Esophagus (tissue), 2 donors: Measurements from ENCODE around the gene GBE1. TPM values are rescaled to one million over a fixed set of nuclear protein-coding genes. Genes with fewer than 3 reads are reported as not detected.

Experiments
- H3K27ac ChIP-seq, 2 donors: one replicate each; pipeline ENCODE4 v1.5.1; 2013; ENCODE audit warnings: low read depth in 2 of 2, mild to moderate bottlenecking in 2 of 2, inconsistent platforms in 1 of 2, low read length in 1 of 2, moderate library complexity in 1 of 2
- H3K27me3 ChIP-seq, 2 donors: one replicate each; pipeline ENCODE4 v1.6.1; 2013; ENCODE audit warnings: low read length in 2 of 2, control low read depth in 1 of 2, mild to moderate bottlenecking in 1 of 2; ENCODE audit not compliant: insufficient read depth in 2 of 2, control insufficient read depth in 1 of 2
- H3K36me3 ChIP-seq, 2 donors: one replicate each; pipeline ENCODE4 v1.6.1; 2013; ENCODE audit warnings: low read length in 1 of 2; ENCODE audit not compliant: control insufficient read depth in 2 of 2, insufficient read depth in 2 of 2
- H3K4me1 ChIP-seq, 2 donors: one replicate each; pipeline ENCODE4 v1.6.1; 2013; ENCODE audit warnings: low read length in 1 of 2; ENCODE audit not compliant: control insufficient read depth in 2 of 2, insufficient read depth in 2 of 2
- H3K4me3 ChIP-seq, 2 donors: one replicate each; pipeline ENCODE4 v1.5.1; 2013; ENCODE audit warnings: low read length in 2 of 2, mild to moderate bottlenecking in 2 of 2, low read depth in 1 of 2, moderate library complexity in 1 of 2
- H3K9me3 ChIP-seq, 2 donors: one replicate each; pipeline ENCODE4 v1.6.1; 2013; ENCODE audit warnings: mild to moderate bottlenecking in 2 of 2, low read depth in 1 of 2, low read length in 1 of 2, moderate library complexity in 1 of 2; ENCODE audit not compliant: control insufficient read depth in 2 of 2, insufficient read depth in 1 of 2
- WGBS, 2 donors: extraction: QIAGEN DNeasy Blood & Tissue Kit; methylation state at CpG; one replicate each; pipeline ENCODE4 v1.1.7; 2013; 5-methylcytosine and 5-hydroxymethylcytosine counted together
- polyA plus RNA-seq, 2 donors: library from polyadenylated mRNA; stranded (reverse); fragments of 200-250 nt; gene quantifications; one replicate each; pipeline ENCODE4 v1.2.3, GENCODE V29; 2013
- donor health status: healthy with polysubstance abuse.
- donor health status: Bipolar disorder and iron deficiency.

GBE1 gene
- polyA plus RNA-seq, 2 donors = 7.1 to 16.9 TPM

DNA sequence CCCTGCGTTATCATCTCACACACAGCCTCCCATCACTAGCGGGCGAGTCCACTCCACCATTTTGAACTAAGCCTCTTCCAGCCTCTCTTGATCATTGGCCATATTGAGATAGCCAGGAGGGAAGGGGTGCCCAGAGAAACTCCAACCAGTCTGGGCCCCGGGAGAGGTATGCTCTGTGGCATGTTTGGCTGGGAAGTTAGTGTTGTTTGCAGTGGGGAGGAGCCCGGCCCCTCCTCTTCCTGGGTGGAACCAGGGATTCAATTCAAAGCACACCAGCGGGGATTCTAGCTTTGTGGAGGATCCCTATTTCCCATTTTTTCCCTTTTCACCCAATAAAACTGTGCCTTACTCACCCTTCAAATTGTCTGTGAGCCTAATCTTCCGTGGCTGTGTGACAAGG lies 71.8 kb downstream of the GBE1 start:
- WGBS, 2 donors = 91 to 96% methylated on average over 7 of the region's 7 CpGs
- no peaks in the 10 kb centered on the region for H3K36me3 ChIP-seq
- H3K4me3 ChIP-seq = no peak overlapping the region
- no peaks in the 10 kb centered on the region for H3K27me3 ChIP-seq
- no peak overlapping the region for H3K27ac ChIP-seq
- no peaks in the 10 kb centered on the region for H3K4me1 ChIP-seq
- no peaks in the 10 kb centered on the region for H3K9me3 ChIP-seq

DNA sequence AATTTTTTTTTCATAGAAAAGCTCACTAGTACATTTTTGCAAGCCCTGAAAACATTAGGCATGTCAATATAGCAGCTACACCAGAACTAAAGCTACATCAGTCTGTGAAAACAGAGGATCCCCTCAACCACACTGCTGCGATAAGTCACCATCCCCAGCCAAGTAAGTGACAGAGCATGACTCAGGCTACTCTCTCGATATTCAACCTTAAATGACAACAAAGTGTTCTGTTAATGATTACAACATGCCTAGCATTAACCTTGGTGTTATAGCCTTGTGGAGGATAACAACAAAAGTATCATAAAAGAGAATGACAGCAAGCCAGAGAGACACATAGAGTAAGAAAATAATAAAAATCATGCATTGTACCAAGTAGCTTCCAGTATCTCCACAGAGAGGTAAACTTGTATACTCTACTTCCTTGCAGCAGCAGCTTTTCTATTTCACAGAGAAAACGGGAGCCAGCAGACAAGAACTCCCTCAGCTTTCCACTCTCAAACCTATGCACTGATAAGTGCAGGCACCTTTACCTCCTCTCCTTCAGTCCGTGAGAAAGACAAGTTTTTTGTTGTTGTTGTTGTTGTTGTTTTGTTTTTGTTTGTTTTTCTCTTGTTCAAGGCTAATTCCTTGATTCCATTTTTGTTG lies 76.6 kb downstream of the GBE1 start:
- H3K27me3 ChIP-seq = no peaks in the 10 kb centered on the region
- no peaks in the 10 kb centered on the region for H3K4me1 ChIP-seq
- no peaks in the 10 kb centered on the region for H3K9me3 ChIP-seq
- no peak overlapping the region for H3K4me3 ChIP-seq
- H3K36me3 ChIP-seq = no peaks in the 10 kb centered on the region
- no peak overlapping the region for H3K27ac ChIP-seq
- WGBS, 2 donors = 49 to 76% methylated on average over 4 of the region's 4 CpGs

DNA sequence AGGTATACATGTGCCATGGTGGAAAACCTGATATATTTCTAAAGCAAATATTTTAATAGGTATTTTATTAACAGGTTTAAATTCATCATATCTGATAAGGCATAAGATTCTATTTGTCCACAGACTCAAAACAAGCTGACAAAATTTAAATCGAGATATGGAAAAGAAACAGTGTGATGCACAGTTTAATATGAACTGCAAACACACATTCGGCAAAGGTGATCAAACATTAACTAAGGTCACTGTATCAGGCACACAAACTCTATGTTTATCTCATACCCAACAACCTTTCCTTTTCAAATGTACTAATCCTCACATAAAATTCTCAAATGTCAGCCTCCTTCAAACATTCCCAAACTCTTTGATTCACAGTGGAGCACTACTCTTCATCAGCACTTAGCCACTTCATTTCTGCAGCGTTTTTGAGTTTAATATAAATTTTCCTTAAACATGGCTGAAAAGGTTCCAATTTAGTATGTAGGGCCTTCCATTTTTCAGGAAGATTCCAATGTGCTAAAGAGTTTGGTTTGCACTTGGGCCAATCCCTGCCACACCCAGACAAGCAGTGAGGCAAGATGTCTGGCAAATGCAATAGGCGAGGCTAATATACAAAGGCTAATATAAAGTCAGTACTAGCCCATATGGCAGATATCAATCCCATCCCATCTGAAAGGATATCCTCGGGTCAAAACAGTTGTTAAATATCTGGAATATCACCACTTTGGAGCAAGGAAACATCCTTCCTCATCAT lies 84.6 kb downstream of the GBE1 start:
- Histone ChIP-seq H3K4me3 (no peak overlapping the region), H3K36me3 (no peaks in the 10 kb centered on the region), H3K27ac (no peak overlapping the region), H3K4me1 (no peaks in the 10 kb centered on the region), H3K27me3 (no peaks in the 10 kb centered on the region), H3K9me3 (no peaks in the 10 kb centered on the region)
- WGBS, 2 donors = 71 to 83% methylated on average over 5 of the region's 5 CpGs

DNA sequence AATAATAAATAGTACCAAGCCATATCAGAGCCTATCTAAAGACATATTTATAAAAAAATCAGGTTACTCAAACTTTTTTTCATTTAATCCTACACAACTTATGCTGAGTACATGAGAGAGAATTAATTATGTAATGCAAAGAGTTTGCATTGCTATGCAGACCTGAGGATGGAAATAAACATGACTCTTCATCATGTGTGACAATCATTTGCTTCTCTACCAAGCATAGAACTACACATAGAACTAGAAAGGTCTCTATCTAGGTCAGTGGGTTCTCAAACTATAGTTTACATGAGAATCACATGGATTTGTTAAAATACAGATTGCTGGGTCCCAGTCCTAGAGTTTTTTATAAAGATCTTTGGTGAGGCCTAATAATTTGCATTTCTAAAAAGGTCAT lies 86.8 kb downstream of the GBE1 start:
- Histone ChIP-seq H3K27me3 (no peaks in the 10 kb centered on the region), H3K4me1 (no peaks in the 10 kb centered on the region), H3K9me3 (no peaks in the 10 kb centered on the region), H3K36me3 (no peaks in the 10 kb centered on the region), H3K27ac (no peak overlapping the region), H3K4me3 (no peak overlapping the region)

DNA sequence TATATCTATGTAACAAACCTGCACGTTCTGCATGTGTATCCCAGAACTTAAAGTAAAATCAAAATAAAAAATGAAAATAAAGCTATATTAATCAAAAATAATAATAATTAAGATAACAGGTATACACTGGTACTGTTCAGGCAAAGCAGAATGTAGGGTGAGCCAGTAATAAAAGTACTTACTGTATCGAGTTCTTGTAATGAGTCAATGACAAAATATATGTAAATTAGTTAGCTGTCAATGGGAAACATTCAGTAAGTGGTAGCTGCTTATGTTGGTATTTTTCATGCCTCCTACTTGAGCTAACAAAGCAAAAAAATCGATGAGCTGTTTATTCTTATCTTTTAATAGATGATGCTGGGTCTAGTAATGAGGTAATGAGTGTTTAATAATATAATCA lies 93.2 kb downstream of the GBE1 start:
- Histone ChIP-seq H3K27ac (no peak overlapping the region), H3K9me3 (no peaks in the 10 kb centered on the region), H3K27me3 (no peaks in the 10 kb centered on the region), H3K4me1 (no peaks in the 10 kb centered on the region), H3K36me3 (no peaks in the 10 kb centered on the region), H3K4me3 (no peak overlapping the region)
- WGBS, 2 donors = 87 to 88% methylated on average over 3 of the region's 3 CpGs

DNA sequence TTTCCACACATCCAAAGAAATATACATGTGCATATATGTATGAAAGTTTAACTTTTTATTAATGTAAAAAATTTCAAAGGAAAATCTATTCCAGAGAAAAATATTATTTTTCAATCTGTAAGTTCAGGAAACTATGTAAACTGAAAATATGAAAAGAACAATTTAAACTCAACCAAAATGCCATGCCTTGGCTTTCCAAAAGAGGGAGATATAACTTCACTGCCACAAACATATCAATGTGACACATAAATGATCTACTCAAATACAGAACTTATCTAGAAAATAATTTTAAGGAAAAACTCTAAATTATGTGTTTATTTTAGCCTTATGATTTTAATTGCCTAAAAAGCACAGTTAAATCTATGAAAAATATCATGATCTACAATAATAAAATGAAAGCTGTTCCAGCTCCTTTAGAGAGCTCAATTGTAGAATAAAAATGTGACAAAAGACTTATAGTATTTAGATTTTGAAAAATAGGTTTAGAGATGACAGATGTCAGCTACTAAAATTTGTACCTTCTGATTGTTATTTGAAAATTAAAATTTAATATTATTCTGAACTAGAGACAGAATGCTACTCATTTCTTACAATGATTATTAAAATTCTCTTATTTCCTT lies 94.8 kb downstream of the GBE1 start:
- no peaks in the 10 kb centered on the region for H3K9me3 ChIP-seq
- no peaks in the 10 kb centered on the region for H3K27me3 ChIP-seq
- H3K36me3 ChIP-seq = no peaks in the 10 kb centered on the region
- H3K4me3 ChIP-seq = no peak overlapping the region
- no peak overlapping the region for H3K27ac ChIP-seq
- no peaks in the 10 kb centered on the region for H3K4me1 ChIP-seq

DNA sequence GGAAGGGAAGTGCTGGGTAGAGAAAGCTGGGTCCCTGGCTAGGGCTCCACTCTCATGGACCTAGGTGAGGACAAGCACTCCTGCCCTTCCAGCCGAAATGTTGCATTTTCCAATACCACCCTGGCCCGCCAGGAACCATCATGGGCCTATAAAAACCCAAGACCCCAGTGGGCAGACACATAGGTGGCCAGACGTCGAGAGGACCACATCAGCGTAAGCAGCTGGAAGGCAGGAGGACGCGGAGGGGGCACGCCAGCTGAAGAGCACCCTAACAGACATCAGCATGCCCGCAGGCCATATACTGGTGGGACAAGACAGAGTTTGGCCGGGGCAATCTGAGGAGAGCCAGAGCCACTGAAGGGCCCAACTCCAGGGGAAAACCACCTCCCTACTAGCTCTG lies 98.3 kb downstream of the GBE1 start:
- Histone ChIP-seq H3K4me3 (no peak overlapping the region), H3K9me3 (no peaks in the 10 kb centered on the region), H3K27ac (no peak overlapping the region), H3K27me3 (no peaks in the 10 kb centered on the region), H3K36me3 (no peaks in the 10 kb centered on the region), H3K4me1 (no peaks in the 10 kb centered on the region)
- 97 to 98% methylated on average over 10 of the region's 10 CpGs for WGBS, 2 donors

DNA sequence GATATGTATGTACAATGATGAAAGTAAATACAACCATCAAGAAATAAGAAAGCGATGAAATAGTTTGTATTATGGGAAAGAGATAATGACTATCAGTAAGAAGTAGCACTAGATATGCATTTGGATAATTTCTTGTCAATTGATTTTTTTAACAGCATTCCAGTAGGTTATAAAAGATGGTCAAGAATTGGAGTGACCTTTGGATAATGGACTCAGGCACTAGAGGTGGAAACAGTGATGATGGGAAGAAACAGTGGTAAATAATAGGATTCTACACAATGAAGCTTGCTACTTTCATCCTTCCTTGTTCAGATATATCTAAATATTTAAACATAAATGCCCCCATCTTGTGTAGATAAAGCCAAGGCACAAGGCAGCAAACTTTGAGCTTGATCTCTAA lies 101.4 kb downstream of the GBE1 start:
- 85 to 100% methylated on average over 1 of the region's 1 CpG for WGBS, 2 donors
- Histone ChIP-seq H3K4me3 (no peak overlapping the region), H3K27ac (no peak overlapping the region), H3K9me3 (no peaks in the 10 kb centered on the region), H3K36me3 (no peaks in the 10 kb centered on the region), H3K4me1 (no peaks in the 10 kb centered on the region), H3K27me3 (no peaks in the 10 kb centered on the region)

DNA sequence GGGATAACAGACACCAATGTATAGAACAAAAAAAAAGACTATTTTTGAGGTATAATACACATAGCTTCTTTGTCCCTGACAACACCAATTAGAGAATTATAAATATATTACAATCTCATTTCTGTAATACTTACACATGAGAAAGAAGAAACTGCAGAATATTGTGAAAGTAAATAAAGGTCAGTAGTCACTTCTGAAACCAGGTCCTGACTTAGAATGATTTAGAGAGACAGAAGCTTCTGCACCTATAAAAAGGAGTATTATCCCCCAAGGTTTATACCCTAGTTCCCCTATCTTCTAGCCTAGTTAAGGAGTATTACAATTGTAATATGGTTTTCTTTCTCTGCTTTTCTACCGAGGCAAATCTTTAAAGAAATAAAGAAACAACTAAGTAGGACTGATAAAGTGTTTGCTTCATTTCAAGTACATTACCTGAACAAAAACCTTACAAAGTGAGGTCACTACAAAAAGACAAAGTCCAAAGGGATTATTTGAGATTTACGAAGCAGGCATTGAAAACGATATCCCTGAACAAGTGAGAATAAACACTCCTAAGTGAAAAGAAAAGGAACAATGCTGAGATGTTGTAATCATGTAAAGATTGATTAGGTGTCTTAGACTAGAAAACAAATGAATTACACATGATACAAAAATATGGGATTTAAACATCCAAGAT lies 103.0 kb downstream of the GBE1 start:
- Histone ChIP-seq H3K9me3 (no peaks in the 10 kb centered on the region), H3K36me3 (no peaks in the 10 kb centered on the region), H3K27ac (no peak overlapping the region), H3K27me3 (no peaks in the 10 kb centered on the region), H3K4me1 (no peaks in the 10 kb centered on the region), H3K4me3 (no peak overlapping the region)
- 32 to 37% methylated on average over 3 of the region's 3 CpGs for WGBS, 2 donors
